Astrocyte of the cerebellum (primary cell): ENCODE results near the gene POLG2.
"Not testable (repeated sequence)": the region's sequence is repeated elsewhere in the genome, so short reads cannot be mapped to it uniquely, and the experiment has no call there.

Experiments
- DNase-seq: peaks from one replicate; pipeline ENCODE4 v3.0.0-alpha.2; 2011; ENCODE audit warnings: low read depth
- H3K4me3 ChIP-seq: 2 replicates; pipeline ENCODE4 v1.5.1; 2011; ENCODE audit warnings: mild to moderate bottlenecking, low read depth, low read length, moderate library complexity
- CTCF ChIP-seq: IDR thresholded peaks from 2 replicates; pipeline ENCODE4 v1.5.1; 2012; ENCODE audit warnings: low read length, low read depth, moderate library complexity, mild to moderate bottlenecking; ENCODE audit errors: missing control alignments
- in situ Hi-C: cut with HindIII; loops from 2 replicates; pipeline ENCODE4 v1.10.0; 2017; ENCODE audit warnings: low sequenced_read_pairs

Gene POLG2

GRCh38 chr17:64431534-64431933 lies 65.3 kb downstream of the POLG2 start:
- H3K4me3 ChIP-seq, result no peak overlapping the region
- no peak for TF ChIP-seq CTCF
- DNase-seq, result no peak
- in situ Hi-C loops, result no loop called here

GRCh38 chr17:64430036-64430435 lies 66.8 kb downstream of the POLG2 start:
- H3K4me3 ChIP-seq, DNase-seq, in situ Hi-C loops: not testable (repeated sequence)

GRCh38 chr17:64428406-64428805 lies 68.4 kb downstream of the POLG2 start:
- TF ChIP-seq CTCF, result no peak
- no peak overlapping the region for H3K4me3 ChIP-seq
- in situ Hi-C loops, result loop anchor here (5.0 kb wide), 1 partner anchor 54 kb away; no protein-coding TSS in a partner anchor
- no peak for DNase-seq
